ENCODE results near the gene ARHGAP29.

GRCh38 chr1:94144836-94145235, 92.5 kb downstream of the ARHGAP29 start:
- TF ChIP-seq CTCF (IDR thresholded peaks at IDR 0.05) (no peak), POLR2A (IDR thresholded peaks at IDR 0.05) (no peak)
